HG03103 (cell line): ENCODE data around the gene SELENOS.

Source experiments
- ATAC-seq: cut with Tn5 transposase; IDR thresholded peaks from one replicate; pipeline ENCODE4 v1.9.1; 2021; ENCODE audit warnings: low read depth; ENCODE audit not compliant: unreplicated experiment

SELENOS gene, protein sequence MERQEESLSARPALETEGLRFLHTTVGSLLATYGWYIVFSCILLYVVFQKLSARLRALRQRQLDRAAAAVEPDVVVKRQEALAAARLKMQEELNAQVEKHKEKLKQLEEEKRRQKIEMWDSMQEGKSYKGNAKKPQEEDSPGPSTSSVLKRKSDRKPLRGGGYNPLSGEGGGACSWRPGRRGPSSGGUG

DNA sequence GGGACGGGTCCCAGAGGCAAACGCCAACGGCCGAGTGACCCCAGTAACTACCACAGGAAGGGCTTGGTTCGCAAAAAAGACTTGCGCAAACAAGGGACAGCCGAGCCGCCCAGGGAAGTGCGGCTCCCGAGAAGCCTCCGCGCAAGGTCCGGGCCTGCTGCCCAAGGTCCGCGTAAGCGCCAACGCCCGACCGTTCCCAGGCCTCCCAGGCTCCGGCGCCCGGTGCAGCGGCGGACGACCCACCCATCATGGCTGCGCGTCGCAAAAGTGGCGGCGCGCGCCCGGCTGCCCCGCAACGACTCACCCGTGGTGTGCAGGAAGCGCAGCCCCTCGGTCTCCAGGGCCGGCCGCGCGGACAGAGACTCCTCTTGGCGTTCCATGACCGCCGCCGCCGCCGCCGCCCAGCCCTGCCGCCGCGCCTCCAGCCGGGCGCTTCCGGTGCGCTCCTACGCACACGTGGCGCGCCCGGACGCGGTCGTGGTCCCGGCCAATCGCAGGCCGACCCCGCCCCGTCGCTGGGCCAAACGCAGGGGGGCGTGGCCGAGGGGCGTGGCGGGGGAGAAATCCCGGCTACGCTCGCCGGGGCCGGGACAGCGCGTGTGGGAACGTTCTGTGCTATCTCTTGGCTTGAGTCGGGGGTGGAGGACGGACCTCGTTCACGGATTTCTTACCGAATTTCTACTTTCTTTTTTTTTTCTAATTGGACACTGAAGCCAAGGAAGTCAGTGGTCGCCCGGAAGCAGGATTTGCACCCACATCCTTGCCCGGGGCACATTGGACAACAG is at the start of gene SELENOS:
Gene SELENOS (minus strand): TSS at position 448 of the 785 bp plus-strand sequence. CDS start 68 bp downstream, at position 380.
- ATAC-seq: peak; percentile 88

DNA sequence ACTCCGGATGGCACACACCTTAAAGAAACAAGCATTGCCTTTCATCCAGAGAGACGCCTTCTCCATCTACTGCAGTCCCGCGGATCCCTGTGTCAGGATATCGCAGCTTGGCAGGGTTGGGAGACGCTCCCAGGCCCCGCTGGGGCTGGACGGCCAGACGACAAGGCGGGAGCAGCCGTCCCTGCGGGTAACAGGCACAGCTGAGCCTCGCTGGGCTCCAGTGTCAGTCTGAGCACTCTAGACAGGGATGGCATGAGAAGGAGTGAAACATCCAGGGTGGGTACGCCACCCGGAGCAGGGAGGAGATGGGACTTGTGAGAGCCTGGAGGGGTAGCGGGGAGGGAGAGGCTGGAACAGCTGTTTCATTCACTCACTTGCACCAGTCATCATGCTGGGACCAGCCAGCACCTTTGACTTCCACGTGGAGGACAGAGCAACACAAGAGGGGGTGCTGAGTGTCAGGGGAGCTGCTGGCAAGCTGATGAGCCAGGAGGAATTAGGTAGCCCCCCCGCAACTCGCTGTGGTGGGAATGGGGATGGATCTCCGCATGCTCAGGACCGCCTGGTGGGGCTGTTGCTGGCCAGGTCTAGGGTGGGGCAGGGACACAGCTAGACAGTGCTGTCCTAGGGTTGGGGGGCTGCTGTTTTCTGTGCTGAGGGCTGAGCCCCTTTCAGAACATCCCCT is 49.3 kb upstream of the SELENOS start:
- no peak for ATAC-seq

DNA sequence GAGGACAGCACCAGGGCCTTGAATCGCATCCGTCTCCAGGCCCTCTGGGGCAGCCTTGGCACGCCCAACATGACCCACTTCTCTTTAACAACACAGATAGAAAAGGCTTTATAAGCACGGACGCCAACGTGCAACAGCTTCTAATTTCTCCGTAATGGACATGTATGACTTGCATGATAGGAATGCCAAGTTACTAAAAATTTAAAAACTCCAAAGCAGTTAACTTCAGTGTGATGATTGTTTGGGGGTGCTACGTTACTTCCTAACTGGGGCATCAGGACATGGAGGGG is 48.7 kb upstream of the SELENOS start:
- no peak for ATAC-seq

DNA sequence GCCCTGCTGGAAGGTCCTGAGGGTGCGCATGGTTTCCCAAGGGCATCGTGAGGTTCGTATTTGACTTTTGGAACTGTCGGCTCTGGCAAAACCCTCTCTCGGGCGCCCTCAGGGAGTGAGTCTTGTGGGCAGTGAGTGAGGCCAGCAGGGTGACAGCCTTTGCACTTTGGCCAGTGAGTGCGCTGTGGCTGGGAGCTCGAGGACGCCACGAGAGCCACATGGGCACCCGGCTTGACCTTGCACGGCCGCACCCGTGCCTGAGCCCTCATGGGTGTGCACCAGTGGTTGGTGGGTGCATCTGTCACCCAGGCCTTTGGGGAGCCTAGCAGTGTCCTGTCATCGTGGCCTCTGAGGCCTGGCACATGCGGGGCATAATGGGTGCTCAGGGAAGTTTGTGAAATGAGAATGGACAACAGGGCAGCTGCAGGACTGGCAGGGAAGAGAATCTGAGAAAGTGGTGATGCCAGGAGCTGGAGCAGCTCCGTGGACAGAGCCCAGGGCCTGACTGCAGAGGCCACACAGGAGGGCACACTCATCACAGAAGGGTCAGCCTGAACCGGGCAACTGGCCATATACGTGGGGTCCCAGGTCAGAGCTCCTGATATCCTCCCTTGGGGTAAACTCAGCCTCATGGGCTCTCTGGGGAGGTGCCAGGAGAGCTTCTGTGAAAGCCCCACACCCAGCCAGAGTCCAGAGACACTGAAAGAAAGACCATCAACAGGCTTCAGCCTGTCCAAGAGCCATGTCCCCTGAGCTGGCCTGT is 48.2 kb upstream of the SELENOS start:
- ATAC-seq: no peak

DNA sequence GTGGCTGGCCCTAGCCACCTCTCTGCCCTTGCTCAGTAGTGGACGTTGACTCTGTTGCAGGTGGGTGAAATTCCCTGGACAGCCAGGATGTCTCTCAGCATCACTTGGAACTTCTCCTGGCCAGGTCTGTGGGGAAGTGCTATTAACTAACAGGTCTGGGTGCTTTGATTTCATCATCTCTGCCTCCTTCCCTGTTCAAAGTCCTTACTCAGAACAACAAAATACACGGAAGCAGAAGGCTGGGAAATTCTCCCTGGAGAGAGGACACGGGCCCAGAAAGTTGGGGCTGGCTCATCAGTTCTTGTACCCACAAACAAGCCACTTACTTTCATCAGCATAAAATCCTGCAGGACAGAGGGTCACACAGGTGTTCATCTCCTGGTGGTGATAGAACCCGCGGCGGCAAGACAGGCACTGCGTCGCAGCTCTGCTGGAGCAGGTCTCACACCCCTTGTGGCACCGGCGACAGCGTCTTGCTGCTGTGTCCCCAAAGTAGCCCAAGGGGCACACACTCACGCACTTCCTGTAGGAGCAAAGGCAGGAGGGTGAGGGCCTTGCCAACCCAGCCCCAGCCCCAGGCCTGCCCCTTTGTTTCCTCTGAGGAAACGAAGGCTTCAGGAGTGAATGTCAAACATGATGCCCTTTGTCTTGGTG is 47.4 kb upstream of the SELENOS start:
- no peak for ATAC-seq

DNA sequence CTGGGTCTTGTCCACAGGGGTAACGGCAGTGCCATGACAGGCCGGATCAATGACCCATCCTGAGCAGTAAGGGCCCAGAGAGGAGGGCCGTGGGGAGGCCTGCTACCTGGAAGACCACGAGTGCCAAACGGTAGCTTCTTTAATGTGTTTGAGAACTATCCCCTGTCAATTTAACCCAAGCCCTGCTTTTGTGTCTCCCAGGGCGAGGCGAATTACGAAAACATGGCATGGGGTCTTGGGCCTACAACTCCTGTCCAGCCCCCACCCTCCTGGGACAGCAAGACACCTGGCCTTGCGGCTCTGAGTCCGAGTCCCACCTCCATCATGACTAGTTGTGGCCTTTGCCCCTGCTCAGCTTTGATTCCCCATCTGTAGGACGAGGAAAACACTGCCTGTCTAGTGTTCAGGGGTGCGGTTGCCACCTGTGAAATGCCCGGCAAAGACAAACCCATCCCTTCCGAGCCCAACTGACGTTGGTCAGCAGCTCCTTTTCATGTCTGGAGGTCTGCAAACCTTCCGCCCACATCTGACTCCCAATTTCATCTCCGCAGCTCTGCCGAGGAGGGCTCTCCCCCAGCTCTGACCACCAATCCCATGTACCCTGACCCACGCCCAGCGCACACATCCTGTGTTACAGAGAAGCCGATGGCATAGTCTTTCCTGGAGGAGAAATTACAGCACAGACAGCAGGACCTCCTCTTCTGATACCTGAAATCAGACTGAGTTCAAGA is 46.7 kb upstream of the SELENOS start:
- ATAC-seq: no peak

DNA sequence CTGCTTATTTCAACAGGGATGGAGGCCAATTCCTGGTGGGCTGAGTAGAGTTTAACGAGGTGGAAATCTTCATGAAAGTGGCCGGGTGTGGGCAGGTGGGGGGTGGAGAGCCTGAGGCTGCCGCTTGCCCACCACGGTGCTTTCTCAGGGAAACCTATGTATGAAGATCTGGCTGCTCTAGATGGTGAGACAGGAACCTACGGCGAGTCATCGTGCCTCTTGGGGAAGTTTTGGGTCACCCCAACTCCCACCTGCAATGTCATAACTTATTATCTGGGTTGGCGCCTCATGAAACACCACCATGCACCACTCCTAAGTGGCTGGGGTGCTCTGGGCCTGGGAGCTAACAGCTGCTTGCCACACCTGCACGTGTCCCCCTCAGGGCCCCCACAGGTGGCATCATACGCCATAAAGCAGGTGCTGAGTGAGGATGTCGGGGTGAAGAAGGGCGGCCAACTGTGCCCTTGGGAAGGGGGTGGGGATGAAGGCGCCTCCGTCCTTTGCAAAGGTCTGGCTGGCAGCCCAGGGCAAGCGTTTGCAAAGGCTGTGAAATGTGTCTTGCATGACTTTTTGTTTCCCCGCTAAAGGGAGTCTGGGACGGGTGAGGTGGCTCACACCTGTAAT is 45.7 kb upstream of the SELENOS start:
- ATAC-seq: no peak

DNA sequence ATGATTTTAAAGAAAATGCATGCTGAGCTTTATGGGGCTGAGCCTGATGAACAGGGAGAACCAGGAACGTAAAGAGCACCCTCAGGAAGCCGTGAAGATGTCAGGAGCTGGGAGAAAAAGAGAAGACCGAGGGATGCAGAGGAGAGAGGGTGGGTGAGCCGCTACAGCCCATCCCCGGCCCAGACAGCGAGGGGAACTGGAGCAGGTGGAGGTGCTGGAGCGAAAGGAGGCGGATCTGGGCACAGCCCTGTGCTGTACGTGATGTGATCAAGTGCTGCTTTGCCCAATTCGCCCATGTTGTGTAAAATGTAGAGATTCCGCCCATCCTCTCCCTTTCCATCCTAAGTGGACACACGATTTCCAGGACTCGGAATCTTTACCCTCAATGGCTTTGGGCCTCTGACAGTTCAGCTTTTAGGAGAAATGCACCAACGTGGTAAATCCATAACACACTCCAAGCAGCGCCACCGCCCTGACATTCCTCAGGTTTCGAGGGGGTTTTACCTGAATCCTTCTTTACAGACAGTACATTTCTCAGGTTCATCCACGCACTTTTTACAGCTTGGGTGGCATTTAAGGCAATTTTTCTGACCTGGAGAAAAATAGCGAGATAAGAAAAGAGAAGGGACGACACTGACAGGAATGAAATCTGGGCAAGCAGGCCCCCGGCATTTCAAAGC is 44.9 kb upstream of the SELENOS start:
- ATAC-seq: no peak

DNA sequence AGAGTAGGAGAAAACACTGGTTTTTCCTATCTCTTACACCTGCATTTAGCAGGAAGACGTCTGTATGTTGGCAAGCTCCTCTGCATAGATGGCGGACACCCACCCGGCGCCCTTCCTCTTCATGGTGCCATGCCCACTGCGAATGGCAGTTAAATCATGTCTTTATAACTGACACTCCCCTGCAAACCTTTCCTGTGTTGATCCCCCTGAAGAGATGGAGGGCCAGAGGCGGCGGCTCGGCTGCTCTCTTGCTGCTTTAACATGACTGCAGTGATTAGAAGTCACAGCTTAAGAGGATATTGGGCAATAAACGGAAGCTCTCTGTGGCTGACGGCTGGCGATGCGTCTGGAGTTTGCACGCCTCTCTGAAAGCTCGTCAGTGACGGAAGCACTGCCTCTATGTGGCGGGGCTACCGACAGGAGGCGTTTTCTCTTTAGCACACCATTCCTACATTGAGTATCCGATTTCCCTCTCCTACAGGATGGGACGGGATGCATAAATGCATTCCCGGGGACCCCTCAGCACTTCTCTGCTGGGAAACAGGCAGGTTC is 43.3 kb upstream of the SELENOS start:
- peak; percentile 89 for ATAC-seq

DNA sequence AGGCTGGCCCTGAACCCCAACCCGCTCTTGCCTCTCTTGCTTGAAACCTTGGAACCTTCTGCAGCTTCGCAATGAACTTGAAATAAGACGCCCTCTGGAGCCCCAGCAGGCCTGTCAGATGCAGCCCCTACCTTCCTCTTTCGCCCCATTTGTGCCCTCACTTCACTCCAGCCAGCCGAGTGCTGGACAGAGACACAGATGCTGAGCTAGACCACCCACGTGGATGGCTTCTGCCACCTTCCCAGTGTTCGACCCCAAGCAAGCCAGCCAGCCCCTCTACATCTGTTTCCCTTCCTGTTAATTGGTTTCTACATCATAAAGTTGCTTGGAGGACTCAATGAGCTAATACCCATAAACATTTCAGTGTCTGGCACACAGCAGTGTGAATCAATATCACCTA is 41.6 kb upstream of the SELENOS start:
- no peak for ATAC-seq

DNA sequence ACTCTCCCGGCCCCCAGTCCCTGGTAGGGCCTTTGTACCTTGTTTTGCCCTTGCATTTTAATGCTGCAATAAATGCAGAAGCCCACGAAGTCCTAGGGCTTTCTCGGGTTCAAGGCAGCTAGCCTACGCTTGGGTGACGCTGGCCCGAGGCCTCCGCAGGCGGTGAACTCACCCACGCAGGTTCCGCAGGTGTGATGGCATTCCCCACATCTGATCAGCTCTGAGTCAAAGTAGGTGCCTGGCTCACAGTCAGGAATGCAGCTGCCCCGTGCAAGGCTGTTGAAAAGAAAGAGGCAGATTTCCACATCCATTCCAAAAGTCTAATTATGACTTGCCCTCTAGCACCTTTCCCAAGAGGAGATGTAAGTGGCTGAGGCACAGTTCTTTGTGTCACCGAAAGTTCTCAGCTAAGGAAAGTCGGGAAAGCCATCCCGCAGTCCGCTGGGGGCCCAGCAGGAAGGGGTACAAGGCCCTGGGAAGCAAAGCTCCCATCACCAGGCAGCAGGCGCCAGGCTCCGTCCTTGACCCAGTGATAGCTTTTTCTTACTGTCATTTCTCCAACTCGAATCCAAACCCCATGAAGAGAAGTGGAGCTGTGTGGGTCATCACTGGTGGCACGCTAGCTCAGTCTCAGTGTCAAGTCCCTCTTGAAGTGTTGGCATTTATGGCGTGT is 41.0 kb upstream of the SELENOS start:
- ATAC-seq: no peak

DNA sequence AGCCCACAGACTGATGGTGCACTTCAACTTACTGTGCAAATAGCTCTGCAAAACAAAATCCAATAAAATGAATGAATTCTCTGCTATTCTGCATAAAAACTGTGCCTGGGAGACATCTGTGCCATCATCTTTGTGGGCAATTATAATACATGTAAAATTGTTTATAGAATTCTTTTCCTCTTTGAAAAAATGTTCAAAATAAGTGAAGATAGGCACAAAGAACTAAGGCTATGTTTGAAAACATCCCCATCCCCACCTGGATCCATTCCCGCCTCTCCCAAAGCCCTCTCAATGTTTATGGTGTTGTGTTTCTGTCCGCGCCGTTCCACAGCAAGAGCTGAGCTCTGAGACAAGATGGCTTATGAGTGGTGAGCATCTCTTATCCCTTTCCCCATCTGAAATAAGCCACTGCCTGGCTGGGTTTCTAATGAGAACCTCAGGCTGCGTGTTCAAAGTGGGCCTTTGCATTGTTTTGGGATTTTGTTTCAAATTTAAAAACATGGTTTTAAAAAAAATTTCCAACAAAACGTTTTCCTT is 40.1 kb upstream of the SELENOS start:
- ATAC-seq: no peak

DNA sequence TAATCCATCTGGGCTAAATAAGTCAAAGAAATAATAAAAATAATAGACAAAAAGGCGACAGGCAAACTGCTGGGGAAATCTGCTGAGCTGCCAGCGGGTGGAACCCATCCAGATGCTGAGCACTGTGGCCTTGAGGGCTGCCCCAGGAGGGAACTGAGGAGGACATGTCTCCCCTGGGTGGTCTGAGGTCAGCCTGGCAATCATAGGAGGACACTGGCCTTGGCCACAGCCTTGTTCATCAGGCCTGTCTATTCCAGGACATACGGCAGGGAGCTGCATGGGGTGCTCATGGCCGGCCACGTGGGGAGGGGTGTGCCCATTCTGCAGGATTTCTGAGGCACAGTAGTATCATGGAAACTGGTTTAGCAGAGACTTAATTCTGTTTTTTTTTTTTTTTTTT is 39.2 kb upstream of the SELENOS start:
- no peak for ATAC-seq

DNA sequence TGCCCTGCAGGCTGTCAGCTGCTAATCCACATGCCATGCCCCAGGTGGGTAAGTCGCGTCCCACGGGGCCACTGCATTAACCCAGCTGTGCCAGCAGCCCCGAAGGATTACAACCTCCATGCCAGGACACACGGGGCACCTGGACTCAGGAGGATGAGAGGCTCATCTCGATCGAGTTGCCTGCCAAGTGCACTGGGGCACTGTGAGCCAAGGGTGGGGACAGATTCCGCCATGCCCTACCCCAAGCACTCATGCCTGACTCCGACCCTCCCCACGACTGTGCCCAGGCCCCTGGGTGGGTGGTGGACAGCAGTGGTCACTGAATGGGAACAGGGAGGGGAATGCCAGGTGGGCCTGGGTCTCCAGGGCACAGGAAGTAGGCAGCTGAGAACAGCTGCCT is 38.5 kb upstream of the SELENOS start:
- ATAC-seq: no peak

DNA sequence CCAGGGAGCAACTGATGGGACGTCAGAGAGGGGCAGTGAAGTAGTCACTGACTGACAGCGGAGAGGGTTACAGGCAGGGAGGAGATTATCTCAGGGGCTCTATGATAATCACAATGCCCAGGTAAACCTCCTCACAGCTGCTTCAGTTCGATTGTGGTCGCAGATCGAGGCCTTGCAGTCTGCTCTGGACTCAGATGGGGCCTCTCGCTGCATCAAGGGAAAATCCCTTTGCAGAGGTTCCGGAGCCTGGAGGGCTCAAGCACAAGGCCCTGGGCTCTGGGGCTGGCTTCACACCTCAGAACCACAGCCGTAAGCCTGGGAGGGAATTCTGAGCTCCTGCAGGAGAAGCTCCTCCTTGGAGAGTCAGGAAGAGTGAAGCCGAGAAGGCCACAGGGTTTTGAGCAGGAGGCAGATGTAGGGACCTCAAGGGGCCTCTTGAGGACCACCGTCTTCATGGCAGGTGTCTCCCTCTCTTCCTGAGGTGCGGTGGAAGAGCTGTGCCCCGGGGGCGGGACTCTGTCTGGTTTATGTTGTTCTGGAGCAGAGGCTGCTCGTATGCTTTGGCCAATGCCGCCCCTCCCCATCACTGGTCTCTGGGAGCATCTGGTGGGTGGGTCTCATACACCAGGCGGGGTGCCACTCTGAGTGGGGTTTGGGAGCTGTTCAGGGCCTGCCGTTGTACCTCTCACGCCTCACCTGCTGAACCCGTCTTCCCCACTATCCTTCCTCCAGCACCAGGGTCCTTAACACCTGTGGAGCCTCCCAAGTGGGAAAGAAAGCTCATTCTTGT is 37.2 kb upstream of the SELENOS start:
- no peak for ATAC-seq

DNA sequence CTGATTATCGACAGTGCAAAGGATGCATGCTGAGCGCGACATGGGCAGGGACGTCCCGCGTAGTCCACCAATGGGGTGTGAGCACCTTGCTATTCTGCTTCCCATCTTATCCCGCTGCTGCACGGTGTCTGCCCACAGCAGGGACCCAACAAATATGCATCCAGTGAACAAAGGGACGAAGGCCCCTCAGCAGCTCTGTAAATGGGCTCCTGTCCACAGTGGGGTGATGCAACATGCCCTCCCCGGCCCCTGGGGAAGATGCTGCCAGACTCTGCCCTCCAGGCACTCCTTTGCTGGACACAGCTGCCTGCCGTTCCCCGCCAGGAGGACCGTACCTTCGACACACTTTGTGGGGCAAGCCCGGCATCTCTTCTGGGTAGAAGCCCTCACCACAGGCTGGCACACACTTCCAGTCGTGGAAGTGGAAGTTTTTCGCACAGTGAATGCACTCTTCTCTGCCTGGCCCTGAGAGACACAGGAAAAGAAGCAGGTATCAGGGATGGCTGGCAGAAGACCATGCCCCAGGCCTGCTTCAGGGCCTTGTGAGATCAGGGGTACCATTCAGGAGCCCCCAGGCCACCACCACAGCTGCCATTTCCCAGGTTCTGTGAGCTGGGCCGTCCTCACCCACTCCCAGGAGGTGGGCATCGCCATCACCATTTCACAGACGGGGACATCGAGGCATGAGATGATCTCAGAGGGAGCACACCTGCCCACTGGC is 35.9 kb upstream of the SELENOS start:
- no peak for ATAC-seq

DNA sequence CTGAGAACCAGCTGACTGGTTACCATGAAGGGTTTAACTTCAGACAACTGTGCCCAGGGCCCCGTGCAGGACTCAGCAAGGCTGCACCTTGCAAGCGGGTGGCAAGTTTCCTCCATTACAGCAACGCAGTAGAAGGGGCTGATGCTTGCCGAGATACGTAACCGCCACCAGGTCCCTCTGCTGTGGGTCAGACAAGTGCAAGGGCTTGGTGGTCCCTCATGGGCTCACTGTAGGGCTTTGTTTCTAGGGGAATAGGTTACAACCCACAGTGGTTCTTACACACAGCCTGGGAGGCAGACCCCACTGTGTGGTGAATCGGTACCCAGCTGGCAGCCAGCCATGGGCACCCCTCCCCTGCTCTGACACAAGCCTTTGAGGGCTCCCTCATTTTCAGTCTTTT is 33.2 kb upstream of the SELENOS start:
- ATAC-seq: no peak
